ENCODE measurements around the gene TMA7.

TMA7 gene

DNA sequence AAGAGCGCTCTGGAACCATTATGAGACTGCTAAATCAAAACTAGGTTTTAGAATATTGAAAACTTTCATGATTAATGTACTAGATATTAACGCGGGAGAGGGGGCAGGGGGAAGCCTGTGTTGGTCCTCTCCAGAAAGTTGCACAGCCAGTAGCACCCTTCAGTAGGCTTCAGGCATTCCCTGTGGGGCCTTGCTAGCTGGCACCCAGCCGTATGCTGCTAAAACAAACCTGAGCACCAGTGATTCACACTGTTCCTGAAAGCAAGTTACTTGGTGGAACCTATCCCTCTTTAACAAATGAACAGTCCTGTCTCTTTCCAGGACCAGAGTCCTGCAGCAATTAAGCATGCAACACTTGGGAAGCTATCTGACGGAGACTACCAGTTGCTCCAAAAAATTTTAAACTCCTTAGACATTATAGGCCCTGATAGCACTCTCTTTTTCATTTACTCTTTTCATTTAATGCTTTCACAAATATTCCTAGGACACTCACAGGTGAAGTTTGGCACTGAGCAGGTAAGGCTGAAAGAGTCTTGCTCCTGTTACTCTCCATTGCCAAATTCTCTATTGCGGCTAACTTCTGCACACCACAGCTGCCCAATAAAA, 5.3 kb downstream of the TMA7 start:
- DNase-seq (ENCODE audit: low spot score) = no peak
- TF ChIP-seq, protein P1, sequence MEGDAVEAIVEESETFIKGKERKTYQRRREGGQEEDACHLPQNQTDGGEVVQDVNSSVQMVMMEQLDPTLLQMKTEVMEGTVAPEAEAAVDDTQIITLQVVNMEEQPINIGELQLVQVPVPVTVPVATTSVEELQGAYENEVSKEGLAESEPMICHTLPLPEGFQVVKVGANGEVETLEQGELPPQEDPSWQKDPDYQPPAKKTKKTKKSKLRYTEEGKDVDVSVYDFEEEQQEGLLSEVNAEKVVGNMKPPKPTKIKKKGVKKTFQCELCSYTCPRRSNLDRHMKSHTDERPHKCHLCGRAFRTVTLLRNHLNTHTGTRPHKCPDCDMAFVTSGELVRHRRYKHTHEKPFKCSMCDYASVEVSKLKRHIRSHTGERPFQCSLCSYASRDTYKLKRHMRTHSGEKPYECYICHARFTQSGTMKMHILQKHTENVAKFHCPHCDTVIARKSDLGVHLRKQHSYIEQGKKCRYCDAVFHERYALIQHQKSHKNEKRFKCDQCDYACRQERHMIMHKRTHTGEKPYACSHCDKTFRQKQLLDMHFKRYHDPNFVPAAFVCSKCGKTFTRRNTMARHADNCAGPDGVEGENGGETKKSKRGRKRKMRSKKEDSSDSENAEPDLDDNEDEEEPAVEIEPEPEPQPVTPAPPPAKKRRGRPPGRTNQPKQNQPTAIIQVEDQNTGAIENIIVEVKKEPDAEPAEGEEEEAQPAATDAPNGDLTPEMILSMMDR (IDR thresholded peaks at IDR 0.05; ENCODE audit: extremely low read depth, insufficient read depth, missing control alignments) = no peak
- in situ Hi-C loops (cut with MboI; ENCODE audit: low pct_unique_long_range_greater_than_20kb, low sequenced_read_pairs, unreplicated experiment) = no loop called here

DNA sequence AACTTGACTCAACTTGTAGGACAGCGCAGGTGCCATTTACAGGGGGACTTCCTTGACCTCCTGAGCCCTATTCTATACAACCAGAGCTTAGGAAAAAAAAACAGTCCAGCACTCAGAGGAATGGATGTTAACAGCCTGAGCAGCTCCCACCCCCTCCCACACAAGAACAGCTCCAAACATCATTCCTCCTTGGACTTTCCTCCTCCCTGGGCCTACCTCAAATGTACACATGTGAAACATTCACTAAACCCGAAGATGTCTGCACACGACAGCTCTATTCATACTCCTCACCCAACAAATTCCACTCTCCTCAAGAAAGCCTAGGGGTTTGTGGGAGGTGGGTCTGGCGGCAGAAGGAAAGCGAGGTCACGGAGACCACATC, 6.0 kb downstream of the TMA7 start:
- in situ Hi-C loops (cut with MboI; ENCODE audit: low pct_unique_long_range_greater_than_20kb, low sequenced_read_pairs, unreplicated experiment) = no loop called here
- TF ChIP-seq, protein P1 (IDR thresholded peaks at IDR 0.05; ENCODE audit: extremely low read depth, insufficient read depth, missing control alignments) = no peak
- no peak for DNase-seq (ENCODE audit: low spot score)

DNA sequence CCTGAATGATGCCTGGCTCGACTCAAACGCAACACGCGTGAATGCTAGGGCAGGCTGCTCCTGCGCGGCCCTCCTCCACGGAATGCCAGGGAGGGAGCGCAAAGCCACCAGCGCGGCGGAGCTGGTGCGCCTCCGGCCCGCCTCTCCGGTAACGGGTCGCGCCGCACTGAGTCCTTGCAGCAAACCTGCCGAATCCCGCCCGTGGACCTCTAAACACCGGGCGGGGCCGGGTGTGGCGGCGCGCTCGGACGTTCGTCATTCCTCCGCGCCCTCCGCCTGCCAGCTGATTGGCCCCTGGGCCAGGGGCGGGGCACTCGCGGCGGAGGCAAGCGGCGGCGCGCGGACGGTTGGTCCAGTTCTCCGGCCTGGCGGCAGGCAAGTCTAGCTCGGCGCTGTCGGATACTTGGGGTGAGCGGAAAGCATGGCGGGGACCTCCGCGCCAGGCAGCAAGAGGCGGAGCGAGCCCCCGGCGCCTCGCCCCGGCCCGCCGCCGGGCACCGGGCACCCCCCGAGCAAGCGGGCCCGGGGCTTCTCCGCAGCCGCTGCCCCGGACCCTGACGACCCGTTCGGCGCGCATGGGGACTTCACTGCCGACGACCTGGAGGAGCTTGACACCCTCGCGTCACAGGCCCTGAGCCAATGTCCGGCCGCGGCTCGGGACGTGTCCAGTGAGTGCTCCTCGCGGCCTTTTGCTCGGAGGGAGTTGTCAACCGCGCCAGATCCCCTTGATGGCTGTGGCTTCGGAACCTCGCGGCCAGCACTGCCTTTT, 6.6 kb downstream of the TMA7 start, which contains the start of gene ATRIP:
Gene ATRIP (plus strand): TSS at position 313 of the 769 bp plus-strand sequence. CDS start 109 bp downstream, at position 422.
- TF ChIP-seq, protein P1 (IDR thresholded peaks at IDR 0.05; ENCODE audit: extremely low read depth, insufficient read depth, missing control alignments) = no peak
- peak; percentile 96 for DNase-seq (ENCODE audit: low spot score)
- in situ Hi-C loops (cut with MboI; ENCODE audit: low pct_unique_long_range_greater_than_20kb, low sequenced_read_pairs, unreplicated experiment) = no loop called here

DNA sequence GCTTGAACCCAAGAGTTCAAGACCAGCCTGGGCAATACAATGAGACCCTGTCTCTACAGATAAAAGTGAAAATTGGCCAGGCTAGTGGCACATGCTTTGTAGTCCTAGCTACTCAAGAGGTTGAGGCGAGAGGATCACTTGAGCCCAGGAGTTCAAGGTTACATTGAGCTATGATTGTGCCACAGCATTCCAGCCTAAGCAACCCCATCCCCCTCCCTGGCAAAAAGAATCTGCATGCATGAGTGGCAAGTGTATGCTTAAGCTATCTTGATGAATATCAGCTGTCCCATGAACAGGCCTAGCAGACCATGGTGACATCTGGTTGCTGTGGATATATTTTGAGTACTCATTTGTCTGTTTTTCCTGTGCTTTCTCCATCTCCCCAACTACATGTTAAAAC, 11.2 kb downstream of the TMA7 start:
- DNase-seq (ENCODE audit: low spot score) = no peak
- in situ Hi-C loops (cut with MboI; ENCODE audit: low pct_unique_long_range_greater_than_20kb, low sequenced_read_pairs, unreplicated experiment) = no loop called here
- TF ChIP-seq, protein P1 (IDR thresholded peaks at IDR 0.05; ENCODE audit: extremely low read depth, insufficient read depth, missing control alignments) = no peak

DNA sequence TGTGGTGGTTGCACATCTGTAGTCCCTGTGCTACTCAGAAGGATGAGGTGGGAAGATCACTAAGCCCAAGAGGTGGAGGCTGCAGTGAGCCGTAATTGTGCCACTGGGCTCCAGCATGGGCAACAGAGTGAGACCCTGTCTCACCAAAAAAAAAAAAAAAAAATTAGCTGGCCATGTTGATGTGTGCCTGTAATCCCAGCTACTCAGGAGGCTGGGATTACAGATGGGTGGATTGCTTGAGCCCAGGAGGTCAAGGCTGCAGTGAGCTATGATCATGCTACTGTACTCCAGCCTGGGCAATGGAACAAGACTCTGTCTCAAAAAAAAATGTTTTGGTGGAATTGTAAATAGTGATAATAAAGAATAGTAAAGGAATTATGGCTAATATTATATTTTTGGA, 16.4 kb downstream of the TMA7 start:
- TF ChIP-seq, protein P1 (IDR thresholded peaks at IDR 0.05; ENCODE audit: extremely low read depth, insufficient read depth, missing control alignments) = no peak
- no peak for DNase-seq (ENCODE audit: low spot score)
- in situ Hi-C loops (cut with MboI; ENCODE audit: low pct_unique_long_range_greater_than_20kb, low sequenced_read_pairs, unreplicated experiment) = no loop called here

DNA sequence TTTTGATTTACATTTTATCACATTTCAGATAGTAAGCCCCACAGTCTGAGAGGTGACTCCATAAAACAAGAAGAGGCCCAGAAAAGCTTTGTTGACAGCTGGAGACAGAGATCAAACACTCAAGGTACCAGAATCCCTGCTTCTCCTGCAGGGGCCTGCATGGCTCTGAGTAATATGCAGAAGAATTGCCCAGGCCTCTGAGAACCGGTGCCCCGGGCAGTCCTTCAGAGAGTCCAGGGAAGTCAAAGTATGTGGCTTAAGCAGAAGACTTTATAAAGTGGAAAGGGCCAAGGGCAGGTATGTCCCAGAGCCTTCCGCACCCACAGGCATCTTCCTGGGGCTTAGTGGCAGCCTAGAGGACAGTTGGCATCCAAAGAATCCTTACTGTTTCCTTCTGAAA, 19.3 kb downstream of the TMA7 start:
- in situ Hi-C loops (cut with MboI; ENCODE audit: low pct_unique_long_range_greater_than_20kb, low sequenced_read_pairs, unreplicated experiment) = no loop called here
- TF ChIP-seq, protein P1 (IDR thresholded peaks at IDR 0.05; ENCODE audit: extremely low read depth, insufficient read depth, missing control alignments) = no peak
- DNase-seq (ENCODE audit: low spot score) = no peak

All from GM13977 (cell line).